ENCODE results near the gene ACP1.

The ACP1 gene

GRCh38 chr2:305366-305765 is 40.6 kb downstream of the ACP1 start:
- H3K27me3 ChIP-seq (ENCODE audit: insufficient read depth, low read length, poor library complexity) = no peaks in the 10 kb centered on the region
- TF ChIP-seq EZH2 (IDR thresholded peaks at IDR 0.05; ENCODE audit: borderline replicate concordance, low read depth, low read length, severe bottlenecking) (no peak), CTCF (IDR thresholded peaks at IDR 0.05; ENCODE audit: borderline replicate concordance, extremely low read depth, low read length, poor library complexity, severe bottlenecking) (no peak)
- no peak overlapping the region for H2AFZ ChIP-seq (ENCODE audit: low read depth, low read length)
- H3K36me3 ChIP-seq (ENCODE audit: insufficient read depth, low read length) = no peaks in the 10 kb centered on the region
- DNase-seq (no peak), ATAC-seq (ENCODE audit: insufficient read depth, low read depth) (no peak)
- no peaks in the 10 kb centered on the region for H3K4me1 ChIP-seq (ENCODE audit: insufficient read depth, low read length)
- no peak overlapping the region for H3K4me3 ChIP-seq (ENCODE audit: low read depth in 1 of 2, low read length in 2 of 2)
- H3K9me3 ChIP-seq (ENCODE audit: insufficient read depth, low read length, severe bottlenecking) = no peaks in the 10 kb centered on the region
- H3K79me2 ChIP-seq (ENCODE audit: insufficient read depth, low read length) = no peaks in the 10 kb centered on the region
- no peak overlapping the region for H3K4me2 ChIP-seq (ENCODE audit: insufficient read depth, low read length)
- H4K20me1 ChIP-seq (ENCODE audit: insufficient read depth, low read length) = no peaks in the 10 kb centered on the region
- H3K27ac ChIP-seq (ENCODE audit: low read length) = no peak overlapping the region
- H3K9ac ChIP-seq (ENCODE audit: low read depth, low read length) = no peak overlapping the region

GRCh38 chr2:309148-309953 is 44.6 kb downstream of the ACP1 start:
- no peaks in the 10 kb centered on the region for H3K27me3 ChIP-seq (ENCODE audit: insufficient read depth, low read length, poor library complexity)
- H4K20me1 ChIP-seq (ENCODE audit: insufficient read depth, low read length) = no peaks in the 10 kb centered on the region
- peak; percentile 12 for DNase-seq
- no peak overlapping the region for H2AFZ ChIP-seq (ENCODE audit: low read depth, low read length)
- no peaks in the 10 kb centered on the region for H3K4me1 ChIP-seq (ENCODE audit: insufficient read depth, low read length)
- ATAC-seq (ENCODE audit: insufficient read depth, low read depth) = peak; percentile 55
- no peak overlapping the region for H3K9ac ChIP-seq (ENCODE audit: low read depth, low read length)
- no peak overlapping the region for H3K27ac ChIP-seq (ENCODE audit: low read length)
- H3K4me3 ChIP-seq (ENCODE audit: low read depth in 1 of 2, low read length in 2 of 2) = no peak overlapping the region
- TF ChIP-seq EZH2 (IDR thresholded peaks at IDR 0.05; ENCODE audit: borderline replicate concordance, low read depth, low read length, severe bottlenecking) (no peak), CTCF (IDR thresholded peaks at IDR 0.05; ENCODE audit: borderline replicate concordance, extremely low read depth, low read length, poor library complexity, severe bottlenecking) (no peak)
- no peak overlapping the region for H3K4me2 ChIP-seq (ENCODE audit: insufficient read depth, low read length)
- no peaks in the 10 kb centered on the region for H3K36me3 ChIP-seq (ENCODE audit: insufficient read depth, low read length)
- no peaks in the 10 kb centered on the region for H3K9me3 ChIP-seq (ENCODE audit: insufficient read depth, low read length, severe bottlenecking)
- H3K79me2 ChIP-seq (ENCODE audit: insufficient read depth, low read length) = no peaks in the 10 kb centered on the region

- DNase-seq = no peak
- Histone ChIP-seq H3K27me3 (ENCODE audit: insufficient read depth, low read length, poor library complexity) (no peaks in the 10 kb centered on the region), H4K20me1 (ENCODE audit: insufficient read depth, low read length) (no peaks in the 10 kb centered on the region), H2AFZ (ENCODE audit: low read depth, low read length) (no peak overlapping the region), H3K4me3 (ENCODE audit: low read depth in 1 of 2, low read length in 2 of 2) (no peak overlapping the region), H3K9me3 (ENCODE audit: insufficient read depth, low read length, severe bottlenecking) (no peaks in the 10 kb centered on the region), H3K27ac (ENCODE audit: low read length) (no peak overlapping the region), H3K4me1 (ENCODE audit: insufficient read depth, low read length) (no peaks in the 10 kb centered on the region), H3K36me3 (ENCODE audit: insufficient read depth, low read length) (no peaks in the 10 kb centered on the region), H3K9ac (ENCODE audit: low read depth, low read length) (no peak overlapping the region), H3K79me2 (ENCODE audit: insufficient read depth, low read length) (no peaks in the 10 kb centered on the region), H3K4me2 (ENCODE audit: insufficient read depth, low read length) (no peak overlapping the region)
- TF ChIP-seq EZH2 (IDR thresholded peaks at IDR 0.05; ENCODE audit: borderline replicate concordance, low read depth, low read length, severe bottlenecking) (no peak), CTCF (IDR thresholded peaks at IDR 0.05; ENCODE audit: borderline replicate concordance, extremely low read depth, low read length, poor library complexity, severe bottlenecking) (no peak)
- no peak for ATAC-seq (ENCODE audit: insufficient read depth, low read depth)
Observed at GRCh38 chr2:309954-310510, 45.3 kb downstream of the ACP1 start.
